DMS114 treated with DMSO at 0.1 percent for 48 hours (cell line): Measurements from ENCODE around the gene ZNF512.
A peak's percentile ranks its signal among the peaks of the same experiment; 100 is the strongest.
"Not testable (repeated sequence)": the region's sequence is repeated elsewhere in the genome, so short reads cannot be mapped to it uniquely, and the experiment has no call there.

Experiments used
- DNase-seq: peaks from one replicate; lab custom pipeline; 2025; ENCODE audit not compliant: unreplicated experiment; lab: John Stamatoyannopoulos, UW

Gene ZNF512, protein sequence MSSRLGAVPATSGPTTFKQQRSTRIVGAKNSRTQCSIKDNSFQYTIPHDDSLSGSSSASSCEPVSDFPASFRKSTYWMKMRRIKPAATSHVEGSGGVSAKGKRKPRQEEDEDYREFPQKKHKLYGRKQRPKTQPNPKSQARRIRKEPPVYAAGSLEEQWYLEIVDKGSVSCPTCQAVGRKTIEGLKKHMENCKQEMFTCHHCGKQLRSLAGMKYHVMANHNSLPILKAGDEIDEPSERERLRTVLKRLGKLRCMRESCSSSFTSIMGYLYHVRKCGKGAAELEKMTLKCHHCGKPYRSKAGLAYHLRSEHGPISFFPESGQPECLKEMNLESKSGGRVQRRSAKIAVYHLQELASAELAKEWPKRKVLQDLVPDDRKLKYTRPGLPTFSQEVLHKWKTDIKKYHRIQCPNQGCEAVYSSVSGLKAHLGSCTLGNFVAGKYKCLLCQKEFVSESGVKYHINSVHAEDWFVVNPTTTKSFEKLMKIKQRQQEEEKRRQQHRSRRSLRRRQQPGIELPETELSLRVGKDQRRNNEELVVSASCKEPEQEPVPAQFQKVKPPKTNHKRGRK

DNA sequence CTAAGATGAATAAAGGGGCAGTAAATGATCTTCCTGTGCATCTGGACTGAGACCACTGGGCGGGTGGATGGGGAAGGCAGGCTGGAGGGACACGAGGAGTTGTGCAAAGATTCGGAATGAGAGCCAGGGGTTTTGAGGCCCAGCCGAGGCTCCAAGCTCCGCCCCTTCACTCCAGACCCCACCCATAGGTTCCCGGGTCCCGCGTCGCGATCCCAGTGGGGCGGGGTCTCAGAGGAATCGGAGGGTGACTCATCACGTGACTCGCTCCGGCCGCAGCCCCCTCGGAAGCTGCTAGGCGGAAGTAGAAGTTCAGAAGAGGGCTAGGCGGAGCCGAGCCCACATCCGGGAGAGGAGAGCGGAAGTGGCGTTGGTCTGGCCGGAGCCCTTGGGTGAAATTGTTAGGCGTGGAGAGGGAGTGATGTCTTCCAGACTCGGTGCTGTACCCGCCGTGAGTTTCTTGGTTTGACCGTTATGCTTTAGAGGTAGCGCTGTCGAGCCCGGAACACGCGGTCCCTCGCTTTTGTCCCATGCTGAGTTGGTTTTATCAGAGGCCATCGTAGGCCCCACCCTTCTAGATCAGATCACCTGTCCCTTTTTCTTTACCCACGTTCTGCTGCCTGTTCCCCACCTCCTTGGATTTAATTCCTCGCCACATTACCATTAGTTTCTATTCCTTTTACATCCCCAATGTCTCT is at the start of gene ZNF512:
ZNF512 (plus strand) TSS at position 348 of the 695 bp plus-strand sequence; CDS start at position 419, 71 bp downstream.
- peak; percentile 89 for DNase-seq

DNA sequence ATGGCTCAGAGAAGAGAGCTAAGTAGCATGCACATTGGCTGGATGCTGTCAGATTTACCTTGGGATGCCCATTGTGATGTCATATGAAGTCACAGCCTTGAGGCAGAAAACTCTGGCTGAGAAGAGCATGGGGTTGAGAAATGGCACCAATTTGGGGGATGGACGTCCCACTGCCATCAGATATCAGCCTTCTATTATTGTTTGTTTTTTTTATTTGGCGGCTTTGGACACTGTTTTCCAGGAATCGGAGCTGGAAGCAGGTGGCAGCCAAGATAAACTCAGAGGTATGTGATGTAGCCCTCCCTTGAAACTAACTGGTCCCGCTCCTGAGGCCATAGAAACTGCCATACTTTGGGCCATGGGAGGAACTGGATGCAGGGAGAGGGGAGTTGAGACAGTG is 45.6 kb upstream of the ZNF512 start:
- DNase-seq: no peak

DNA sequence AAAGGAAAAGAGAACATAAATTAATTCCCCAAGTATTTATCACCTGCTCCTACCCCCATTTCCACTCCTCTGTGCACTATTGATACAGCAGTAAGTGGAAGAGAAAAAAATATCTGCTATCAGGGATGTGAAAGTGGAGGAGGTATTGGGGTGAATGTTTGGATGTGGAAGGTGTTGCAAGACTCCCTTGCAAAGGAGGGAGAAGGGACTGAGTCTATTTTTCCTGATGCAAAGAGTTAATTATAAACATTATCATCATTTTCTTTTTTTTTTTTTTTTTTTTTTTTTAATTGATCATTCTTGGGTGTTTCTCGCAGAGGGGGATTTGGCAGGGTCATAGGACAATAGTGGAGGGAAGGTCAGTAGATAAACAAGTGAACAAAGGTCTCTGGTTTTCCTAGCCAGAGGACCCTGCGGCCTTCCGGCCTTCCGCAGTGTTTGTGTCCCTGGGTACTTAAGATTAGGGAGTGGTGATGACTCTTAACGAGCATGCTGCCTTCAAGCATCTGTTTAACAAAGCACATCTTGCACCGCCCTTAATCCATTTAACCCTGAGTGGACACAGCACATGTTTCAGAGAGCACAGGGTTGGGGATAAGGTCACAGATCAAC is 43.9 kb upstream of the ZNF512 start:
- not testable (repeated sequence) for DNase-seq

DNA sequence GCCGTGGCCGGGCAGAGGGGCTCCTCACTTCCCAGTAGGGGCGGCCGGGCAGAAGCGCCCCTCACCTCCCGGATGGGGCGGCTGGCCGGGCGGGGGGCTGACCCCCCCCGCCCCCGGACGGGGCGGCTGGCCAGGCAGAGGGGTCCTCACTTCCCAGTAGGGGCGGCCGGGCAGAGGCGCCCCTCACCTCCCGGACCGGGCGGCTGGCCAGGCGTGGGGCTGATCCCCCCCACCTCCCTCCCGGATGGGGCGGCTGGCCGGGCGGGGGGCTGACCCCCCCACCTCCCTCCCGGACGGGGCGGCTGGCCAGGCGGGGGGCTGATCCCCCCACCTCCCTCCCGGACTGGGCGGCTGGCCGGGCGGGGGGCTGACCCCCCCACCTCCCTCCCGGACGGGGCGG is 43.2 kb upstream of the ZNF512 start:
- DNase-seq: not testable (repeated sequence)

DNA sequence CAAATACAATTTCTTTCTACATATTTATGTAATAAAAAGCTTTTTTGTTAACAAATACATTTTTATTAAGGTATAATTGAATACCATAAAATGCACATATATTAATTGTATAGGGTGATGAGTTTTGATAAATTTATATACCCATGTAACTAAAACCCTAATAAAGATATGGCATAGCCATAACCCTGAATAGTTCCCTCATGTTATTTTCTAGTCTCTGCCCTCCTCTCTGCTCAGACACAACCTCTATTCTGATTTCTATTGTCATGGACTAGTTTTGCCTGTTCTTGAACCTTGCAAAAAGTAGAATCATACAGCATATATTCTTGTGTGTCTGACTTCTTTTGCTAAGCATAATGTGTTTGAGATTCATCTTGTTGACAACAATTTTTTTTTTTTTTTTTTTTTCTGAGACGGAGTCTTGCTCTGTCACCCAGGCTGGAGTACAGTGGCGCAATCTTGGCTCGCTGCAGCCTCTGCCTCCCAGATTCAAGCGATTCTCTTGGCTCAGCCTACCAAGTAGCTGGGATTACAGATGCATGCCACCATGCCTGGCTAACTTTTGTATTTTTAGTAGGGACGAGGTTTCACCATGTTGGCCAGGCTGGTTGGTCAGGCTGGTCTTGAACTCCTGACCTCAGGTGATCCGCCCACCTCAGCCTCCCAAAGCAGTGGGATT is 38.6 kb upstream of the ZNF512 start:
- no peak for DNase-seq

DNA sequence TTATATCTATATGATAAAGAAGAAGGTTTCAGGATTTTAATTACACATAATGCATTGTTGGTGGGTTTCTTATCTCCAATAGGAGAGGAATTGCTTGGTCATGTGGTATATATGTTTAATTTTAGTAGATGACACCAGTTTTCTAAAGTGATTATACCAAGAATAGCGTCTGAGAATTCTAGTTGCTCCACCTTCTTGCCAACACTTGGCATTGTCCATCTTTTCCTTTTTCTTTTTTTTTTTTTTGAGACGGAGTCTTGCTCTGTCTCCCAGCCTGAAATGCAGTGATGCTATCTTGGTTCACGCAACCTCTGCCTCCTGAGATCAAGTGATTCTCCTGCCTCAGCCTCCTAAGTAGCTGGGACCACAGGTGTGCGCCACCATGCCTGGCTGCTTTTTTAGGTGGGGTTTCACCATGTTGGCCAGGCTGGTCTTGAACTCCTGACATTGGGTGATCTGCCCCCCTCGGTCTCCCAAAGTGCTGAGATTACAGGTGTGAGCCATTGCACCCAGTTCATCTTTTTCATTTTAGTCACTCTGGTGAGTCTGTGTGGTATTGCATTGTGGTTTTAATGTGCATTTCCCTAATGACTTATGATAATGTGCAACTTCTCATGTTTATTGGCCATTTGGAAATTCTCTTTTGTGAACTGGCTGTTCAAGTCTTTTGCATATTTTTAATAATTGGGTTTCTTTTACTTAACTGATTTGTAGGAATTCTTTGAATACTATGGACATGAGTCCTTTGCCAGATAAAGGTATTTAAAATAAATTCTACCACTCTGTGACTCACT is 37.3 kb upstream of the ZNF512 start:
- no peak for DNase-seq

DNA sequence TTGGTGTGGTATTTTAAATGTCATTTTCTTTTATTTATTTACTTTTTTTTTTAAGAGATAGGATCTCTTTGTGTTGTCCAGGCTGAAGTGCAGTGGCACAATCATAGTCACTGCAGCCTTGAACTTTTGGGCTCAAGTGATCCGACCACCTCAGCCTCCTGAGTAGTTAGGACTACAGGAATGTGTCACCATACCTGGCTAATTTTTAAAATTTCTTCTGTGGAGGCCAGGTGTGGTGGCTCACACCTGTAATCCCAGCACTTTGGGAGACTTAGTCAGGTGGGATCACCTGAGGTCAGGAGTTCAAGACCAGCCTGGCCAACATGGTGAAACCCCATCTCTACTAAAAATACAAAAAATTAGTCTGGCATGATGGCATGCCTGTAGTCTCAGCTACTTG is 33.5 kb upstream of the ZNF512 start:
- DNase-seq: no peak

DNA sequence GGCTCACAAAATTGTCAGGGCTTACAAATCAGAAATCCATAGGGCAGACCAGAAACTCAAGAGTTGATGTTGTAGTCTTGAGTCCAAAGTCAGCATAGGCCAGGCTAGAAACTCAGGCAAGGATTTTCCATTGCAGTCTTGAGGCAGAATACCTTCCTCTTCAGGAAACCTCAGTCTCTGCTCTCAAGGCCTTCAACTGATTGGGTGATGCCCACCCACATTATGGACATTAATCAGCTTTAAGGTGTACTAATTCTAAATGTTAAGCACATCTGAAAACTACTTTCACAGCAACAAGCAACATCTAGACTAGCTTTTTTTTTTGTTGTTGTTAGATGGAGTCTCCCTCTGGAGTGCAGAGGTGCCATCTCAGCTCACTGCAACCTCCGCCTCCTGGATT is 31.3 kb upstream of the ZNF512 start:
- no peak for DNase-seq

DNA sequence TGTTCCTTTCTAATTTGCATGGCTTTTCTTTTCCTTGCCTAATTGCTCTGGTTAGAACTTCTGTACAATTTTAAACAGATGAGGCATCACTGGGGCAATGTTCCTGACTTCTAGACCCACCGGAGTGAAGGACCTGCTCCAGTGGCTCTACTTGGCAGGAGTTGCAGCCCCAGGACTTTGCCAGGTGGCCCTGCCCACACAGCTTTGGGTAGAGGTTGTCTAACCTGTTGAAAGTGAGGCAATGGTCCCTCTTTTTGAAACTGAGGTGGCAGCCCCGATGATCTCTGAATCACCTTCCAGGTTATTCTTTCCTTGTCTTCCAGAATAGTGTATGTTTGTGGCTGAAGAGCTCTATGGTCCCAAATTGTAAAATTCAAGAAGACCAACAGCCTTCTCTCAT is 29.9 kb upstream of the ZNF512 start:
- DNase-seq: no peak

DNA sequence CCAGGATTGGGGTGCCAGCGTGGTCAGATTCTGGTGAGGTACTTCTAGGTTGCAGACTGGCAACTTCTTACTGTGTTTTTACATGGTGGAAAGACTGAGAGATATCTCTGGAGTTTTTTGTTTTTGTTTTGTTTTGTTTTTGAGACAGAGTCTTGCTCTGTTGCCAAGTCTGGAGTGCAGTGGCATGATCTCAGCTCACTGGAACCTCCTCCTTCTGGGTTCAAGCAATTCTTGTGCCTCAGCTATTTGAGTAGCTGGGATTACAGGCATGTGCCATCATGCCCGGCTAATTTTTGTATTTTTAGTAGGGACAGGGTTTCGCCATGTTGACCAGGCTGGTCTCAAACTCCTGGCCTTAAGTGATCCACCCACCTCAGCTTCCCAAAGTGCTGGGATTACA is 28.4 kb upstream of the ZNF512 start:
- not testable (repeated sequence) for DNase-seq

DNA sequence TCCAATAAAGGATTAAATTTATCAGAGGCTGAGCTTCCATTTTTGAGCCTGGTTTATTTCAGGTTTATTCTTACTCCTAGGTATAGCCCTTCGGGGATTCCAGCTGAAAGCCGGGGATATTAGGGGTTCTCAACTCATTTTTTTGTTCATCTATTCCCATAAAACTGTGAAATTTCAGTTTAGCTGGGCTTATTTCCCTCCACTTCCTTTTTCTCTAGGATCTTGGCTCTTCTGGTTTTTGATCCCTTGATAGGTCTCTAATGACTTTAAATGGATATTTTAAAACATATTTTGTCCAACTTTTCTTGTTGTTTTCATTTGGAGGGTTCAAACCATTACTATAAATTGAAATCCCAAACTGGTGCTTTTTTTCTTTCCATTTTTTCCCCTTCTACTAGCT is 23.6 kb upstream of the ZNF512 start:
- DNase-seq: no peak

DNA sequence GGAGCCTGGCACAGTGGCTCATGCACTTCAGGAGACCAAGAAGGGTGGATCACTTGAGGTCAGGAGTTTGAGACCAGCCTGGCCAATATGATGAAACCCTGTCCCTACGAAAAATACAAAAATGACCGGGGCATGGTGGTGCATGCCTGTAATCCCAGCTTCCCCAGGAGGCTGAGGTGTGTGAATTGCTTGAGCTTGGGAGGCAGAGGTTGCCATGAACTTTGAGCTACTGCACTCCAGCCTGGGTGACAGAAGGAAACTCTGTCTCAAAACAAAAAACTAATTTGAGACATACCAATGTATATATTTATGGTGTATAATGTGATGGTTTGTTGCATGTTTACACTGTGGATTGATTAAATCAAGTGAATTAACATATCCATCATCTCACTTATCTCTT is 21.8 kb upstream of the ZNF512 start:
- DNase-seq: no peak

DNA sequence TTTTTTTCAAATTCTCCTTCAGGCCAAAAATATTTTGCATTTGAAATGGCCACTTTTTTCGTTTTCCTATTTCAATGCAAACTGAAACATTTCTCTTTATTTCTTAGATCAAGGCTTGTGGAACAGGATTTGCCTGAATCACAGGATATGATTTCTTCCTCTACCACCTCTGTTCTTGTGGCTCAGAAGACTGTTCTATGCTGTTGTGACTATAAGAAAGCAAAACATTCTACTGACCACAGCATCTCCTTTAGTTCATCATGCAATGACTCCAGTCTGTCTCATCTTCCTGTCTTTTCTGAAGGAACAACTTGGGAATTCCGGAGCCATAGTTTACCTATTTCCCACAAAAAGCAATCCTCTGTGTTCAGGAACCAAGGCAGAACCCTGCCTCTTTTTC is 16.2 kb upstream of the ZNF512 start:
- no peak for DNase-seq

DNA sequence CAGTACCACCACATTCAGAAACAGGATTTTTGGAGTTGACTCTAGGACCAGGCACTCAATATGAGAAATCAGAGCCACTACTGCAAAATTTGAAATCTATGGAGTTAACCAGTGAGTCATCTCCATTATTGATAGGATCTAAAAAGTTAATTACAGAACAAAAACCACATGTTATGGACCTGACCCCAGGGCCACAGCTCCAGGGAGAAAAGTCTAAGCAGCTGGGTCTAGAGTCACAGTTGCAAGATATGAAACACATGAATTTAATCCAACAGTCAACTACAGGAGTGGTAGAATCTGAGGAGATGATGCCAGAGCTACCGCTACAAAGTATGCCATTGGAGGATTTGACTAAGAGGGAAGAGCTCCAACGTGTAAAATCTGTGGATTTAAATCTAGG is 13.4 kb upstream of the ZNF512 start:
- no peak for DNase-seq

DNA sequence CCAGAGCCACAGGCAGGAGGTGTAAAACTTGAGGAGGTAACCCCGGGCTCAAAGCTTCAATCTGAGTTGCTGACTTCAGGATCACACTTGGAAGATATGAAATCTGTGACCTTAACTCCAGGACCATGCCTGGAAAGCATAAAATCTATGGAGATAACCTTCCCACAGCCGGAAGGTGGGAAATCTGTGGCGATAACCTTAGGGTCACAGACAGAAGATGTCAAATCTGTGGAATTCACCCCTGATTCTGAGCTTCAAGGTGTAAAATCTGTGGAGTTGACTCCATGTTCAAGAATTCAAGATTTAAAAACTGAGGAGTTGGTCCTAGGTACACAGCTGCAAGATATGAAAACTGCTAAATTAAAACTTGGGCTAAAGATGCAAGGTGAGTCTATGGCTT is 11.6 kb upstream of the ZNF512 start:
- DNase-seq: no peak

DNA sequence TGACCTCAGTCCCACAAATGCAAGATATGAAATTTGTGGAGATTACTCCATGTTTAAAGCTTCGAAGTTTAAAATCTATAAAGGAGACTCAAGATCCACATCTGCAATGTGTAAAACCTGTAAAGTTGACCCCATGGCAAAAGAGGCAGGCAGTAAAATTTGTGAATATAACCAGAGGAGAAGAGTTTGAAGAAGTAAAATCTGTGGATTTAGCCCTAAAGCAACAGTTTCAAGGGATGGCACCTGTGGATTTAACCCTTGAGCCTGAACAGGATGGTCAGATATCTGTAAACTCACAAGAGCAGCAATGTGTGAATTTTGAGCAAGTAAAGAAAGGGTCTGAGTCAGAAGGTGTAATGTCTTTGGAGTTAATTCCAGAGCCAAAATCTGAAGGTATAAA is 11.2 kb upstream of the ZNF512 start:
- DNase-seq: no peak

DNA sequence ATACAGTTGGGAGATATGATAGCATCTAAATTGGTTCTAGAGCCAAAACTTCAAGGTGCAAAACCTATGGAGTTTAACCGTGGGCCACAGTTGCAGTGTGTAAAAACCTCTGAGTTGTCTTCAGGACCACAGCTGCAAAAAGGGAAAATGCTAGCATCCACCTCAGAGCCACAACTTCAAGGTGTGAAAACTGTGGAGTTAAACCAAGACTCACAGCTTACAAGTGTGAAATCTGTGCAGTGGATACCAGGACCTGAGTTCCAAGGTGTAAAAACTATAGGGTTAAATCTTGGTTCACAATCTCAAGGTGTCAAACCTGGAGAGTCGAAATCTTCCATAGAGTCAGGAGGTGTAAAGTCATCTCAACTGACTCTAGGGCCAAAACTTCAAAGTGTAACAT is 10.4 kb upstream of the ZNF512 start:
- DNase-seq: no peak

DNA sequence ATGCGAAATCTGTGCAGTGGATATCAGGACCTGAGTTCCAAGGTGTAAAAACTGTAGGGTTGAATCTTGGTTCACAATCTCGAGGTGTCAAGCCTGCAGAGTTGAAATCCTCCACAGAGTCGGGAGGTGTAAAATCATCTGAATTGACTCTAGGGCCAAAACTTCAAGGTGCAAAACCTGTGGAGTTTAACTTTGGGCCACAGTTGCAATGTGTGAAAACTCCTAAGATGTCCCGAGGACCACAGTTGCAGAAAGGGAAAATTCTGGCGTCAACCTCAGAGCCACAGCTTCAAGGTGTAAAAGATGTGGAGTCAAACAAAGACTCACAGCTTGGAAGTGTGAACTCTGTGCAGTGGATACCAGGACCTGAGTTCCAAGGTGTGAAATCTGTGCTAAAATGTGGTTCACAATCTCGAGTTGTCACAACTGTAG is 9.8 kb upstream of the ZNF512 start:
- no peak for DNase-seq

DNA sequence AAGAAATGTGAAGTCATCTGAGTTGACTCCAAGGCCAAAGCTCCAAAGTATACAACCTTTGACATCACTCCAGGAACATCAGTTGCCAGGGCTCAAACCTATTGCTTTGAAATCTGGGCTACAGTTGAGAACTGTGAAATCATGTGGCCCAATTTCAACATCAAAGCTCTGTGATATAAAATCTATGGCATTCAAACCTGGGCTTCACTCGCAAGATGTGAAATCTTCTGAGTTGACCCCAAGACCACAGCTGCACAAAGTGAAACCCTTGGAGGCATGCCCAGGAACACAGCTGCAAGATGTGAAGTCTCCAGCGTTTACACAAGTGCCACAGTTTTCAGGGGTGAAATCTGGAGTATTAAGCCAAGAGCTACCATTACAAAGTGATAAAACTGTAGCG is 9.4 kb upstream of the ZNF512 start:
- no peak for DNase-seq

DNA sequence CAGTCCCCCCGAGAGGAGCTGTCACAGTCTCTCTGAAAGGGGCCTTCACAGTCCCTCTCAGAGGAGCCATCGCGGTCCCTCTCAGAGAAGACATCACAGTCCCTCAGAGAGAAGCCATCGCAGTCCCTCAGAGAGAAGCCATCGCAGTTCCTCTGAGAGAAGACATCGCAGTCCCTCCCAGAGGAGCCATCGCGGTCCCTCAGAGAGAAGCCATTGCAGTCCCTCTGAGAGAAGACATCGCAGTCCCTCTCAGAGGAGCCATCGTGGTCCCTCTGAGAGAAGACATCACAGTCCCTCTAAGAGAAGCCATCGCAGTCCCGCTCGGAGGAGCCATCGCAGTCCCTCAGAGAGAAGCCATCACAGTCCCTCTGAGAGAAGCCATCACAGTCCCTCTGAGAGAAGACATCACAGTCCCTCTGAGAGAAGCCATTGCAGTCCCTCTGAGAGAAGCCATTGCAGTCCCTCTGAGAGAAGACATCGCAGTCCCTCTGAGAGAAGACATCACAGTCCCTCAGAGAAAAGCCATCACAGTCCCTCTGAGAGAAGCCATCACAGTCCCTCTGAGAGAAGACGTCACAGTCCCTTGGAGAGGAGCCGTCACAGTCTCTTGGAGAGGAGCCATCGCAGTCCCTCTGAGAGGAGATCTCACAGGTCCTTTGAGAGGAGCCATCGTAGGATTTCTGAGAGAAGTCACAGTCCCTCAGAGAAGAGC is 1.3 kb upstream of the ZNF512 start:
- DNase-seq: no peak
